GM21528 (cell line): ENCODE results near the gene DYNC1H1.

ENCODE experiments used
- ATAC-seq: cut with Tn5 transposase; IDR thresholded peaks from one replicate; pipeline ENCODE4 v1.9.1; 2021; ENCODE audit warnings: mild to moderate bottlenecking, moderate library complexity; ENCODE audit not compliant: unreplicated experiment, low FRiP score

DYNC1H1 gene

DNA sequence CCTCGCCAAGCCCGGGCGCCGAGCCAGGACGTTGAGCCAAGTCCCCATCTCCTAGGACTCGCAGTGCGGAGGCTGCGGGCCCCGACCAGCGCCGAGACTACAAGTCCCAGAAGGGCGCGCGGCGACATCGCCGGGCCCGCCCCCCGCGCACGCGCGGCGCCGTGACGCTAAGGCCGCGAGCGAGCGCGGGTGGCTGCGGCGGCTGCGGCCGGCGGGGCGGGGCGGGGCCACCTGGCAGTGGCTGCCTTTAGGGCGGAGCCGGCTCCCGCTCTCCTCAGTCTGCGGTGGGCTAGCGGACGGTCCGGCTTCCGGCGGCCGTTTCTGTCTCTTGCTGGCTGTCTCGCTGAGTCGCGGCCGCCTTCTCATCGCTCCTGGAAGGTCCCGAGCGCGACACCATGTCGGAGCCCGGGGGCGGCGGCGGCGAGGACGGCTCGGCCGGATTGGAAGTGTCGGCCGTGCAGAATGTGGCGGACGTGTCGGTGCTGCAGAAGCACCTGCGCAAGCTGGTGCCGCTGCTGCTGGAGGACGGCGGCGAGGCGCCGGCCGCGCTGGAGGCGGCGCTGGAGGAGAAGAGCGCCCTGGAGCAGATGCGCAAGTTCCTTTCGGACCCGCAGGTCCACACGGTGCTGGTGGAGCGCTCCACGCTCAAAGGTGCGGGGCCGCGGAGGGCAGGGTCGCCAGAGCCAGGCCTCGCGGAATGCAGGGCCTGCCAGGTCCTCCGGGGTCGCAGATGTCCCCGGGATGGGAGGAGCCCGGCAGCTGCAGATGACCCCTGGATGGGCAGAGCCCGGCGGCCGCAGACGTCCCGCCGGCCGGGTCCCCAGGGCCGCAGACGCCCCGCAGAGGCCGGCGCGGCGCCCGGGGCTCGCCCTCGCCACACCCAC lies at the start of gene DYNC1H1:
TSS of gene DYNC1H1 (plus strand) at position 277 of the 884 bp plus-strand sequence. CDS start at position 396, 119 bp downstream.
- ATAC-seq = peak; percentile 83

DNA sequence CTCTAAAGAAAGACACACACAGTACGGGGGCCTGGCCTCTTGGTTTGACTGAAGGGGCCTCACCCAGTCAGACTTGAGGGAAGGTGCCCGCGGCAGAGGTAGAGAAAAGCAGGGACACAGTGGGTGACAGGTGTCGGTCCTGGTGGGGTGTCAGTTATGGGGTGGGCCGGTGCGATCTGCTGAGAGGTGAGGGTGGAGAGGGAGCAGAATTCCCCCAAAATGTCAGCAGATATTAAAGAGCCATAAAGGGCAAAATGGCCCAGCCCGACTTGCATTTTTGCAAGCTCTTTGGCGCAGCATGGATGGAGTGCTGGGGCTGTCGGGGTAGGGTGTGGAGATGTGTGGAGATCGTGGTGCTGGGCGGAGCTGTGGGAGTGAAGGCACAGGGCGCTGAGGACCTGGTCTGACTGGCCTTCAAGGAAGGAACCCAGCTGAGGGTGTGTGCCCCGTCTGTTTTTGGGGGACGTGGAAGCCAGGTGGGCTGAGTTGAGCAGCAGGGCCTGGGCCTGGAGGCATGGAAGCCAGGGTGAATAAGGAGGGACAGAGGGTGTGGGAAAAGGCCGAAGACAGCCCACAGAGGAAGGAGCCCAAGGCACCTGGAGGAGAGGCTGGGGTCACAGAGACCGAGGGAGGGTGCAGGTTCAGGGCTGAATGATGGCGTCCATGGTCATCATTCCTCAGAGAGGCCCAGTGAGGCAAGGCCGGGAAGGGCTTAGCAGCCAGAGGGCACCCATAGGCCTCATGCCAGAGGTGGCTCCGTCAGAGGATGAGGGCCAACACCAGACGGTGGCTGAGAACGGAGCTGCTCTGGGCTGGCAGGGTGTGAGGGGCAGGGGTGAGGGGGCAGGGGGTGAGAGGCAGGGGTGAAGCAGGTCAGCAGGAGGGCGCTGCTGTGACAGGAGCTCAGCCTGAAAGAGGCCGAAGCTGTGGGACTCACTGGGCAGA lies 48.2 kb upstream of the DYNC1H1 start:
- ATAC-seq = no peak

DNA sequence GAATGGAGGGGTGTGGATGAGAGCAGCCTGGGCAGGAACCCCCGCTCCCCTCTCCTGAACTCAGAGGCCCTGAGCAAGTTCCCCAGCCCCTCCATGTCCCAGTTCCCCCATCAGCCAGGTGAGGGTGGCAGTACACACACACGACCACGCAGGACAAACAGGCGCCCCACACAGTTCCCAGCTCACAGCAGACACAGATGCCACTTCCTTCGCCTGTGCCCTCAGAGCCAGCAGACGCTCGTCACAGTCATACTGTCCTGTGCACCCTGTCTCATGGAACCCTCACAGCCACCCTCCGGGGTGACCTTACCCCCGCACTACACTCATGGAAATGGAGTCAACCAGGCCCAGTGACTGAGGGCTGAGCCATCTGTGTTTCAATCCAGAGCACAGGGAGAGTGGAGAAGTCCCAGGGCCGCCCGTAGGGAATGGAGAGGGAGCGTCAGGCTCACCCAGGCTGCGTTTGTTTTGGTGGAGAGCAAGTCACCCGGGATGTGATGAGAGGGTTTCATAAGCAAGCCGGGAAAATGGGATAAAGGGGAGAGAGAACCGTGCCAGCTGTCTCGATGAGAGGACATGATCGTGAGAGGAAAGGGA lies 47.5 kb upstream of the DYNC1H1 start:
- ATAC-seq = no peak

DNA sequence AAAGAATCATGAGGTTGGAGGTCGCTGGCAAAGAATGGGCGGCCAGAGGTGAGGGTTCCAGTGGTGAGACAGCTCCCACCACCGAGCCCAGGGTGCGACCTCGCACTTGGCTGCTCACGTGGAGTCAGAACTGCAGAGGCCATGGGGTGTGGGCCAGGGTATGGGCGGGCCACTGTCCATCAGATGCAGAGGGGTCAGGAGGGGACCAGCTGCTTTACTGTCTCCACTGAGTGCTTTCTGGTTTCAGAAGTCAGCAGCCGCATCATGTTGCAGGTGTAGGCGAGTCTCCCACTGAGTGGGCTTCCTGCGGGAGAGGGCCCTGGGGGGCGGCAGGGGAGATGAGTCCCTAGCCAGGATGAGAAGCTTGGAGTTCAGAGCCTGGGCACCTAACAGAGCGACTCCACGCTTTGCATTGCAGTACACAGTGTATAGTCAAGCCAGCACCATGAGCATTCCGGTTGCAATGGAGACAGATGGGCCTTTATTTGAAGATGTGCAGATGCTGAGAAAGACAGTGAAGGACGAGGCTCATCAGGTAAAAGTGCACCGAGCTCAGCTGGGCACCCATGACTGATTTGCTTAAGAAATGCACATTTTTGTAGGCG lies 46.9 kb upstream of the DYNC1H1 start:
- ATAC-seq = no peak

DNA sequence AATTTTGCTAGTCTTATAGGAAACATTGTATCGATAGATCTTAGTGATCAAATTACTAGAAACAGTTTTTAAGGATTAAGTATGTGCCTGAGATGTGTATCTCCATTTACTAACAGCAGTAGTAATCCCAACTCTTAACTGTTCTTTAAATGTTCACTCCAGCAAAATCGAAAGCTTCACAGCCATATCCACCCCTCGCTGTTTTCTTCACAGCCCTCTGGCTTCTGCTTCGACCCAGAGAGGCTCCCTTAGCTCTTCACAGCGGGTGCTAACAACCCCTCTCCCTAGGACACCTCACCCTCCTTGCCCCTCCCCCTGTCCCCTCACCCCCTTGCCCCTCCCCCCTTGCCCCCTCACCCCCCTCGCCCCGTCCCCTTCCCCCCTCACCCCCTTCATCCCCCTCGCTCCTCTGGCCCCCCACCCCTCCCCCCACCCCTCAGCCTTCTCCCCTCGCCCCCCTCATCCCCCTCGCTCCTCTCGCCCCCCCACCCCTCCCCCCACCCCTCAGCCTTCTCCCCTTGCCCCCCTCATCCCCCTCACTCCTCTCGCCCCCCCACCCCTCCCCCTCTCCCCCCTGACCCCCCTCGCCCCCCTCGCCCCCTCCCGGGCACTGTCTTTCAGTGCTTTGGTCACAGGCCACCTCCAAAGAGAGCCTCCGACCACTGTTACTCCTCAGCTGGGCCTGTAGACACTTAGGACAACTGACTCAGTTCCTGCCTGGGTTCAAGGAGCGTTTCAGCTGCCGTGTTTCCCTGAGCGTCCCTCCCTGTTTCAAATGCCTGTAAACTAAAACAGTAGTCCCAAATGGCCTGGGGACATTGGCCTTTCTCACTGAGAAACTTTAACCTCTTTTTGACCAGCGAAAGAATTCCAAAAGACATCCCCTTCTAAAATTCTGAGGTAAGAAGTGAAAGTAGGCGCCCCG lies 46.0 kb upstream of the DYNC1H1 start:
- ATAC-seq = no peak

DNA sequence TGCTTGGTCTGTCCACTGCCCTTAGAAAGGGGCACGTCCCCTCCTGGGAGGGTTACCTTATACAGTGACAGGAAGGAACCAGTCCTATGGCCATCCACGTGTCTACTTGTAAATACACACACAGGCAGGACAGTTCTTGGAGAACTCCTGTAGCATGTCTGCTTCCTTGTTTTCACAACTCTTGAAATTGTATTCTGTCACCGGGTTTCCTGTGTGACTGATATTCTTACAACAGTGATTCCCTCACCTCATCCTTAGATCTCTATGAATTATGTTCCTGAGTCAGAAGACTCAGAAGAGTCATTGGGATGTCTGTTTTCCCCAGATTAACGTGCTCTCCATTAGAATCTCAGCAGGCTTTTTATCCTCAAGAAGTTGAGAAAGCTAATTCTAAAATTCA lies 44.1 kb upstream of the DYNC1H1 start:
- ATAC-seq = no peak

DNA sequence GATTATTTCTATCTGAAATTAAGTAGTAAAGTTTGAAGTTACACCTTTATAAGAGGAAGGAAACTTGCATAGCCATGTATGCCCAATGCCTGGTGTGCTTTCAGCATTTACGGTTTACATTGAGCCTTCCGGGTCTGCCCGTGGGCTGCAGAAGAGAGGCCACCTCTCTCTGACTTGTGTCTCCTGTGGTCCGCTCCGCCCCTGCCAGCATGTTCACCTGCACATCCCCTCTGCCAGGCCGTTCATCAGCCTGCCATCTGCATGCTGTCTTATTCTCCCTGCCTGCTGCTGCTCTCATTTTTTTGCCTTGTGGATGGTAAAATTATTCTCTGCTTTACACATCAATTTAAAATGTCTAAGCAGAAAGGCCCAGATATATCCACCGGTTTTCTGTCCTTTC lies 41.5 kb upstream of the DYNC1H1 start:
- no peak for ATAC-seq

DNA sequence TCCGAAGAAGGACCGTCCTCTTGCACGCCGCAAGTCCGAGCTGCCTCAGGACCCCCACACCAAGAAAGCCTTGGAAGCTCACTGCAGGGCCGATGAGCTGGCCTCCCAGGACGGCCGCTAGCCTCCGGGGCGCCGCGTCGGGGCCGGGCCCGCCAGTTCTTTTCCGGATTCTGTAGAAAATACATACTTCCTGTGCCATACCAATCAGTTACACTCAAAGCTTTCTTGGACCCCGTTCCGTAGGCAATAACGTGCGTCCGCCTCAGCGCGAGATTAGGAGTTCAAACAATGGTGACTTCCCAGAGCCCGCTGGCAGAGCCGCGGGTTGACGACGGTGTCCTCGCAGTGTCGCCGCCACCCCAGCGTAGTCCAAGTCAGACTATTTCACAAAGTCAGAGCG lies 39.2 kb upstream of the DYNC1H1 start:
- ATAC-seq = no peak

DNA sequence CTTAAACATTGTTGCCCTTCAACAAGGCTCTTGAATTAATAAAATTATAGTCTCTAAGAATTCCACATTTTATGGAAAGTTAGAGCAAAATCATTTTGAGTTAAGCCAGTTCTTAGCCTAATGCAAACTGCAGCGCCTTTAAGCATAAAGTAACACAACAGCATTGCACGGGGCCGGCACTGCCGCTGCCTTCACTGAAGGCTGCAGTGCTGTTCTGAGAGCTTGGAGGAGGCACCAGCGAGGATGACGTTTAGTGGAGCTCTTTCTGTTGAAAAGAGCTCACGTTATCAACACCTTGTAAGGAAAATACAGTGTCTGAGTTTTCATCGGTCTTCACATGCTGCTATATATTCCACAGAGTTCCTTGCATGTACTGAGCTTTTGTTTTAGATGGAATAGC lies 38.3 kb upstream of the DYNC1H1 start:
- no peak for ATAC-seq

DNA sequence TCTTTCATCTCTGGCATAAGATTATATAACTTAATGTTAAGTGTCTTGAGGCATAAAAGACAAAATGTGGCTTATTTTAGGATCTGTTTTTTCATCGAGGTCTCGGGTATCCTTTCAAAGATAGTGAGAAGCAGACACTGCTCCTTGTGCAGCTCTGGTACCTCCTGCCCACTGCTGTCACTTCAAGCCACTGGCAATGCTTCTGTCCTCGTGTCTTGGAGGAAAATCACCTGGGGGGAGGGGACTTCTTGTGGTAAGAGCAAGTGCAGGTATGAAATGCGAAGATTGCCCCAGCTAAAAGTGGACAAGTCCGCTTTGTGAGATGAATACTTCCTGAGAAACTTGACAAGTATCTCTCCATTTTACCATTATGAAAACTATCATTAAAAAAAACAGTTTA lies 37.8 kb upstream of the DYNC1H1 start:
- no peak for ATAC-seq

DNA sequence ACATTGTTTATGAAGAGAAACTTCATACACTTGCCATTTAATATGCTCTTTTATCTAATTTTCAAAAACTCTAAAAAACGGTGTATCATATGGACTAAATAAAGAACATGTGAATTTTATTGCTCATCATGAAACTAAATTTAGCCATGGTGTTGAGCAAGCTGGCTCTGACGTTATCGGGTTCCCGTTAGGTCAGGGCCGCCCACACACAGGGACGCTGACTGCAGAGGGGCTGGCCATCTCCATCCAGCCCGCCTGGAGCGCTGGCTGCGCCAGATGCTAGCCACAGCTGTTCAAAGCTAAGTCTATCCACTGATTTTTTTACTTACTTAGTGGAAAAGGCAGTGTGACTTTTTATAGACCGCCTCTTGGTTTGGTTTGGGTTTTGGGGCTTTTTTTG lies 36.5 kb upstream of the DYNC1H1 start:
- ATAC-seq = no peak

DNA sequence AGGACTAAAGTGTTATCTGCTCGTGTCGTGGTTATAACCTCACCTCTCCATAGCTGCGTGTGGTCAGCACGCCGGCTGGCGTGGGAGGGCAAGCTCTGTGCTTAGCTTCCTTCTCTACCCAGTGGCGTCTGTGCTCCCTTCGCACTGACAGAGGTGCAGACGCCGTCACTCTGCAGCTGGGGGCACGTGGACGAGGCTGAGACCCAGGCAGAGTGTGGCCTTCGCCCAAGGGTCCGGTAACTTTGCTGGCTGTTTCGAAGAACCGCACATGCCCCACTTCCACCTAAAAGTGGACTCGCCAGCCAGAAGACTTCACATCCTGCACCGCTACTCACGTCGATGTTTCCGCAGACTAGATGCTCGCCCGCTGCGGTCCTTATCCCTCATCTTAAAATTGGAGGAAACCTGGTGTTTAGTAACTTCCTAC lies 35.9 kb upstream of the DYNC1H1 start:
- no peak for ATAC-seq

DNA sequence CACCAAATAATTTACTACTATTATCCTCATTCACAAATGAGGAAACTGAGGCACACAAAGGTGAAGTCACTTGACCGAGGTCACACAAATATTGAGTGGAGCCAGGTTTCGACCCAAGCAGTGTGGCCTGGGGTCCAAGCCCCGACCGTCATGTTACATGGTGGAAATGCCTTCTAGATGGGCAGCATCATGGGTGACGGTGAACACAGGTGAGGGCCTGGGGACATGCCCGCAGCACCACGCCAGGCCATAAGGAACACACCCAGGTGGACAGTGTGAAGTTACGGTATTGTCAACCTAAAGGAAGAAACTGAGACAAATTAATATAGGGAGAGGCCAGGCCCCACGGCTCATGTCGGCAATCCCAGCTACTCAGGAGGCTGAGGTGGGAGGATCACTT lies 35.3 kb upstream of the DYNC1H1 start:
- no peak for ATAC-seq

DNA sequence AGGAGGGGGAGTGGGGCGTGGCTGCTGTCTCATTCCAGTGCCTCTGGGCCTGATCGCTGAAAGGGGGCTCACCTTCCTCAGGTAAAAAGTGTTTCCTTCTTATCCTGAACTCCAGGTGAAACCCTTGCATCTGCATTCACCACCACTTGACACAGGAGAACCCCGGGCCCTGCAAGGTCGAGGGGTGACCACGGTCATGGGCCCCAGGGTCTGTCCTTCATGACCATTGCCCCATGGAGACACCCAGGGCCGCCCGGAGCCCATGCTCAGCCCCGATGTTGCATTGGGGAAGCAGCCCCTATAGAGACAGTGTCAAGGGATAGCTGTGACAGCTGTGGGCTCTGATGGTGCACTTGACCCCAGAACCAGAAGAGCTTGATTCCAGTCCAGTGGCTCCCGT lies 34.4 kb upstream of the DYNC1H1 start:
- no peak for ATAC-seq

DNA sequence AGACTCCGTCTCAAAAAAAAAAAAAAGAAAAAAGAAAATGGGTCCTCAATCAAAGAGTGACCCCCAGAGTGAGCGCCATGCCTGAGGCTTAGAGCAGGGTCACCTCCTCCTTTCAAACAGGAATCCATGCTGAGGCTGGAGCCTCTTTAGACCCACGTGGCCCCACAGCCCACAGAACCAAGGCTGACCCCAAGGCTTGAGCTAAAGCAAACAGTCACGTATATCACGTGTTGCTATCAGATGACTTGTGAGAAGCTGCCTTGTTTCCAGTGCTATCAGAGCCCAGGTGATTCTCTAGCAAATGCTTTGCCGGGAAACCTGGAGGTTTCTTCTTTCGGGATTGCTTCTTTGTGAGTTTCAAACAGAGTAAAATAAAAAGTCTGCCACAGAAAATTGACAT lies 31.7 kb upstream of the DYNC1H1 start:
- no peak for ATAC-seq

DNA sequence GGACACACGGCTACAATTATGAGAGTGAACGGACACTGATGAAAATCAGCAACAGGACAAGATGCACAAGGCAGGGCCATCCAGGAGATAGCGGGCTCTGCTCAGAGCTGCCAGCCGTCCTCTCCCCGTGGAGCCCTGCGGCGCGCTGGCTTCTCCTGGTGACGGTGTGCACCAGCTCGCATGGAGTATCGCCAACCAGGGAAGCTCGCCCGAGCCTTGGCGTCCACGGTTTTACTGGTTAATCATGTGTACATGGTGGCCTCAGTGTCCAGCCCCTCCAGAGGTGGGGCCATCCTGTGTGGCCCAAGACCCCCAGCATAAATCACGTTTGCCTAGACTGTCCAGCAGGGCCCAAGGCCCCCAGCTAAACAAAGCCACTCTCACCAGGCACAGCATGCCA lies 31.2 kb upstream of the DYNC1H1 start:
- no peak for ATAC-seq

DNA sequence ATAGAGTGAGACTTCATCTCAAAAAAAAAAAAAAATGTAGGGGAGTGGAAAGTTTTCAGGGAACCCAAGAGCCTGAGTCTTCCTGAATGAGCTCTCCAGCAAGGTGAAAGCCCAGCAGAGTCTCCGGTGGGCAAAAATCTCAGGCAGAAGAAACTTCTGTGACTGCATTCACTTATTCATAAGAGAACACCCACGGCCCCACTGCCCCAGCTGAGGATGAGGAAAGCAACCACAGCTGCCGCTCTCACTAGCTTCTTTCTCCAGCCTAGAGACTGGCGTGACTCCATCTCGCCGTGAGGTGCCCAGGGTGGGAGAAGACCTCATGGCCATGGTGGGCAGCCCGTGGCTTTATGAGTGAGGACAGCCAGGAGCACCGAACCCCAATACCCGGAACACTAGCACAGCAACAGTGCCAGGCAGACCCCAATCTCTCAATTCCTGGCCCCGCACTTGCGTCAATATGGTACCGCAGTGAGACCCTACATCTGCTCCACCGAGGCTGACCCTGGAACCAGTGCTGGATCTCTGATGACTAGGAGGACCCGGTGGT lies 29.7 kb upstream of the DYNC1H1 start:
- ATAC-seq = no peak

DNA sequence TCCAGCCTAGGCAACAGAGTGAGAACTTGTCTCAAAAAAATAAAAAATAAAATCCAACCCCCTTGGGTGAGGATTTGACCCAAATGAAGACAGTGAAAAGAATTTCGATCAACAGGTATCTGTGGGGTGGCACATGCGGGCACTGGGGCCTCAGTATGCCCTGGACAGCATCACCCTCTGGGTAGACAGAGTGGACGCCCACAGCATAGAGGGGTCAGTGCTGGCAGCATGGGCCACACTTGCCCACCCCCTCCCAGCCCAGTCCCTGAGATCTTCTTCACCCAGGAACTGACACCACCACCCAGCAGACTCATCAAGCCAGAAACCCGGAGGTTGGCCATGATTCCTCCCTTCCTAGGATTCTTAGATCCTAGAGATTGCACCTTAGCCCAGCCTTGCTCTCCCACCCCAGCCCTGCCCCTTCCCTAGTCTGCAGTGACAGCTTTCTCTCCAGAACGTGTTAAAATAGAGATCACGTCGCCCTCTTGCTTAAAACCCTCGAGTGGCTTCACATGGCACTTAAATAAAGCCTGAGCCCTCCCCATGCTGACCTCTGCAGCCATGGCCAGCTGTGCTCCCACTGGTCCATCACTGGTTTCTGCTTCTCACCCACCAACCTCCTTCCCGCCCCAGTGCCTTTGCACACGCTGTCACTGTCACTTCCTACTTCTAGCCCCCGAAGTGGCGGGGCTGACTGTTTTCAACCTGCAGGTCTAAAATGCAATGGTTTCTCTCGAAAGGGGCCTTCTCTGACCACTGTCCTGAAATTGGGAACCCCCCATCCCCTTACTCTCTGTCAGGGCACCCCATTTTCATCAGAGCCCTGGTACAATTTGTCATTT lies 26.2 kb upstream of the DYNC1H1 start:
- ATAC-seq = no peak
